Sigmoid colon (tissue), 7 donors: ENCODE measurements around the gene SORCS2. TPM values are rescaled to one million over a fixed set of nuclear protein-coding genes. Genes with fewer than 3 reads are reported as not detected.

Experiments
- DNase-seq: peaks from one replicate; pipeline ENCODE4 v3.0.0-alpha.2; 2019
- H3K27ac ChIP-seq, 4 donors: fragments of 200-600 bp; sonication (generic); one replicate each; pipeline ENCODE4 v1.5.1; 2016 to 2019; ENCODE audit warnings: mild to moderate bottlenecking in 1 of 4
- H3K27me3 ChIP-seq, 3 donors: fragments of 200-600 bp; sonication (generic); one replicate each; pipeline ENCODE4 v1.5.1; 2019; ENCODE audit warnings: mild to moderate bottlenecking in 1 of 3
- H3K36me3 ChIP-seq, 4 donors: fragments of 200-600 bp; sonication (generic); one replicate each; pipeline ENCODE4 v1.5.1; 2016 to 2019
- H3K4me1 ChIP-seq, 4 donors: fragments of 200-600 bp; sonication (generic); one replicate each; pipeline ENCODE4 v1.5.1; 2017 to 2019
- H3K4me3 ChIP-seq, 4 donors: fragments of 200-600 bp; sonication (generic); one replicate each; pipeline ENCODE4 v1.5.1; 2017 to 2019; ENCODE audit warnings: mild to moderate bottlenecking in 2 of 4, moderate library complexity in 1 of 4
- H3K9me3 ChIP-seq, 4 donors: fragments of 200-600 bp in 3 of 4; sonication (generic) in 3 of 4; one replicate each; pipeline versions ENCODE4 v1.5.1 to v1.6.1; 2013 to 2019
- CTCF ChIP-seq, 4 experiments: fragments of 450-650 bp in 3 of 4; fragments of 200-600 bp in 1 of 4; IDR thresholded peaks; one replicate each; pipeline ENCODE4 v1.5.1; 2016 to 2019; ENCODE audit warnings: antibody characterized with exemption in 4 of 4, mild to moderate bottlenecking in 3 of 4, moderate library complexity in 2 of 4
- EP300 ChIP-seq, 4 donors: sonication (generic); formaldehyde crosslinking; IDR thresholded peaks; one replicate each; pipeline ENCODE4 v1.6.1; 2017; ENCODE audit warnings: antibody characterized with exemption in 4 of 4
- POLR2A ChIP-seq, 2 donors: fragments of 450-650 bp; IDR thresholded peaks; one replicate each; pipeline ENCODE4 v1.6.1; 2016; ENCODE audit warnings: antibody characterized with exemption in 2 of 2, mild to moderate bottlenecking in 2 of 2, moderate library complexity in 2 of 2
- POLR2AphosphoS5 ChIP-seq, 4 donors: sonication (generic); formaldehyde crosslinking; IDR thresholded peaks; one replicate each; pipeline ENCODE4 v1.6.1; 2017; ENCODE audit warnings: antibody characterized with exemption in 4 of 4
- WGBS, 2 donors: extraction: QIAGEN DNeasy Blood & Tissue Kit; methylation state at CpG; one replicate each; pipeline ENCODE4 v1.1.7; 2013; 5-methylcytosine and 5-hydroxymethylcytosine counted together
- intact Hi-C: fragments of 100-400 bp; cut with DNase I; formaldehyde crosslinking; loops from one replicate; pipeline ENCODE4 v1.15.1; 2023
- polyA plus RNA-seq, 3 donors: library from polyadenylated mRNA; stranded (reverse); fragments of 200-250 nt; gene quantifications; one replicate each; pipeline ENCODE4 v1.2.3, GENCODE V29; 2013
- total RNA-seq, 4 donors: library from RNA; depleted of rRNA; stranded (reverse); fragments of >200 nt; gene quantifications; one replicate each; pipeline ENCODE4 v1.1.0, GENCODE V29; 2016
- donor health status: healthy with polysubstance abuse.
- donor health status: Bipolar disorder and iron deficiency.
- donor health status: healthy.

SORCS2 gene
- total and polyA plus RNA-seq, 7 donors: 1.8 to 6.4 (median 3.9) TPM; not detected in 2

GRCh38 chr4:7691982-7692381, 499.6 kb downstream of the SORCS2 start:
- no peak for DNase-seq
- no peak for TF ChIP-seq POLR2AphosphoS5 (IDR thresholded peaks at IDR 0.05)
- TF ChIP-seq POLR2A (IDR thresholded peaks at IDR 0.05): no peak
- no peak for TF ChIP-seq CTCF (IDR thresholded peaks at IDR 0.05)
- no peak for TF ChIP-seq EP300 (IDR thresholded peaks at IDR 0.05)

GRCh38 chr4:7692451-7693236, 500.3 kb downstream of the SORCS2 start:
- Histone ChIP-seq H3K9me3 (no peaks in the 10 kb centered on the region), H3K27me3 (peaks cover 0 to 5% (median 0%) of the 10 kb centered on the region in 3 donors), H3K4me1 (no peaks in the 10 kb centered on the region), H3K4me3 (no peak overlapping the region), H3K27ac (no peak overlapping the region), H3K36me3 (no peaks in the 10 kb centered on the region)
- DNase-seq: no peak
- intact Hi-C loops: no loop called here
- WGBS, 2 donors: 87 to 89% methylated on average over 18 of the region's 18 CpGs
- TF ChIP-seq POLR2AphosphoS5 (IDR thresholded peaks at IDR 0.05) (no peak), POLR2A (IDR thresholded peaks at IDR 0.05) (no peak), CTCF (IDR thresholded peaks at IDR 0.05) (no peak)

More at GRCh38 chr4:7691982-7692381, 499.6 kb downstream of the SORCS2 start:
- intact Hi-C loops: no loop called here
- Histone ChIP-seq H3K27me3 (no peaks in the 10 kb centered on the region), H3K9me3 (no peaks in the 10 kb centered on the region), H3K4me3 (no peak overlapping the region), H3K27ac (no peak overlapping the region), H3K36me3 (no peaks in the 10 kb centered on the region), H3K4me1 (no peaks in the 10 kb centered on the region)
- WGBS, 2 donors: 39 to 77% methylated on average over 8 of the region's 8 CpGs

GRCh38 chr4:7693237-7693608, 500.9 kb downstream of the SORCS2 start:
- intact Hi-C loops: no loop called here
- Histone ChIP-seq H3K4me3 (no peak overlapping the region), H3K4me1 (no peaks in the 10 kb centered on the region), H3K27me3 (peaks cover 0 to 9% (median 0%) of the 10 kb centered on the region in 3 donors), H3K36me3 (no peaks in the 10 kb centered on the region), H3K27ac (no peak overlapping the region), H3K9me3 (no peaks in the 10 kb centered on the region)
- DNase-seq: no peak
- no peak for TF ChIP-seq POLR2AphosphoS5 (IDR thresholded peaks at IDR 0.05)
- TF ChIP-seq CTCF (IDR thresholded peaks at IDR 0.05): no peak
- TF ChIP-seq EP300 (IDR thresholded peaks at IDR 0.05): no peak
- no peak for TF ChIP-seq POLR2A (IDR thresholded peaks at IDR 0.05)
- WGBS, 2 donors: 72 to 83% methylated on average over 6 of the region's 6 CpGs

GRCh38 chr4:7693711-7694110, 501.4 kb downstream of the SORCS2 start:
- no peak overlapping the region for H3K27ac ChIP-seq
- H3K9me3 ChIP-seq: no peaks in the 10 kb centered on the region
- H3K36me3 ChIP-seq: no peaks in the 10 kb centered on the region
- WGBS, 2 donors: 90 to 94% methylated on average over 12 of the region's 12 CpGs
- no peaks in the 10 kb centered on the region for H3K4me1 ChIP-seq
- intact Hi-C loops: no loop called here
- DNase-seq: no peak
- H3K4me3 ChIP-seq: no peak overlapping the region
- TF ChIP-seq CTCF (IDR thresholded peaks at IDR 0.05): no peak
- TF ChIP-seq POLR2AphosphoS5 (IDR thresholded peaks at IDR 0.05): no peak
- TF ChIP-seq EP300 (IDR thresholded peaks at IDR 0.05): no peak
- no peak for TF ChIP-seq POLR2A (IDR thresholded peaks at IDR 0.05)
- H3K27me3 ChIP-seq: peaks cover 0 to 9% (median 0%) of the 10 kb centered on the region in 3 donors
